OCI-M1 (cell line): ENCODE results near the gene FGFR2.
"Not testable (repeated sequence)": the region's sequence is repeated elsewhere in the genome, so short reads cannot be mapped to it uniquely, and the experiment has no call there.

ENCODE experiments used
- DNase-seq: peaks from one replicate; lab custom pipeline; 2025; lab: John Stamatoyannopoulos, UW

Gene FGFR2

GRCh38 chr10:121590772-121591171 is 7.5 kb downstream of the FGFR2 start:
- no peak for DNase-seq

GRCh38 chr10:121589553-121589952 is 8.7 kb downstream of the FGFR2 start:
- DNase-seq: no peak

DNA sequence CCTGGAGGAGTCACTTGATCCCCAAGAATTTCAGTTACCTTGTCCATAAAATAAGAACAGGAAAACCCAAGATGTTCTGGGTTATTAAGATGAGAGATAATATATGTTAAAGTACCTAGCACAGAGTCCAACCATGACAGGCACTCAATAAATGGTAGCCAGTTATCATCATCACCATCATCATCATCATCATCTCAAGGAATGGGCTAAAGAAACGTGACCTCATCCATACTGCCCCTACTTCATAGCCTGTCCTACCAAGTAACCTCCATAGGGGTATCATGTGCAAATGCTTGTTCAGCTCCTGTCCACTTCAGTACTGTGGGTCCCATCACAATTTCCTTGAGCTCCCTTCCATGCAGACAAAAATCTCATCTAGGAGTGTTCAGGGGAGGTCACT is 14.4 kb downstream of the FGFR2 start:
- DNase-seq: no peak

DNA sequence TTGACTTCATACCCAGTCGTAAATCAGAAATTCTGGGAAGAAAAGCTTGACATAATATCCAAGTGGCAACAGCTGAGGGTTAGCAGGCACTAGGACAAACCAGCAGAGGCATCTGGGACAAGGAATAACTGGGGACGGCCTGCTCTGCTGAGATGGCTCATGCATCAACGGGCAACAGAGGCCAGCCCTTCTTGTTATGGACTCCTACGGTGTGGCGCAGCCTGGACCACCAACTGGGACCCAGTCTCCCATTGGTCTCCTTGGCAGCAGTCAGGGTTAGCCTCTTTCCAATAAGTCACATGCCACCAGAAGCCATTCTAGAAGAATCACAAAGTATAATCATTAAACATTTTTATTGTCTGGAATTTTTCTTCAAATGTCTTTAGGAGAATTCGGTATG is 15.0 kb downstream of the FGFR2 start:
- no peak for DNase-seq

DNA sequence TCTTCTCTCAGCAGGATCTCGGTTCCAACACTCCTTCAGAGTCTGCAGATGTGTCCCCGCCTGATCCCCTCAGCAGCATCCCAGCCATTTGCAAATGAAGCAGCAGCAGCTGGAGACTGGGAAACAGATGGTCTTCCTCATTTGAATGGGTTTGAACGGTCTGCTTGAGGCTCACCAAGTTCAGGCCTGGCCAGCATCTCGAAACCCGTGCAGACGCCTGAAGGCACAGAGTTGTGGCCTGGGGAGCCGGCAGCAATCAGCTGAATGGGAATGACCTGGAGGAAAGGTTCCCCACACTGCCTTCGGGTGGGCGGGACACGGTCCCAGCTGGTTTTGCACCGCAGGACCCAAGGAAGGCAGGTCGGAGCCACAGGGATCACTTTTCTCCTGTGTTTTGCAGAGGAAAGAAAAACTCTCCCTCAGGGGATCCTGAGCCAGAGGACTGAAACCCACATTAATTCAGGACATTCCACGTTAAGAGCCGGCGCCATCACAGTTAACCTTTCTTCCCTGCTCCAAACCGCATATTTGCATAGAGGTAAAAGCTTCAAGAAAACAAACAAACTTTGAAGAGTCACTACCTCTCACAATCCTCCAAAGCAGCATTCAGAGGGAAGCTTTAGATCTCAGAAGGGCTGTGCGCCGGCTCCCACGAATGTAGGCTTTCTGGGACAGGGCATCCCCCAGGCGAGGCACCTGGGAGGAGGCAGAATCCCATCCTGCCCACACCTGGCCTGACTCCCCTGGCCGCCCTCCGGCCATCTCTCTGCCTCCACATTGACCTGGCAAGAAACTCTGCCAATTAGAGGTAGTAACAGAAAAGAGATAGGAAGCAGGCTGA is 17.7 kb downstream of the FGFR2 start:
- no peak for DNase-seq

DNA sequence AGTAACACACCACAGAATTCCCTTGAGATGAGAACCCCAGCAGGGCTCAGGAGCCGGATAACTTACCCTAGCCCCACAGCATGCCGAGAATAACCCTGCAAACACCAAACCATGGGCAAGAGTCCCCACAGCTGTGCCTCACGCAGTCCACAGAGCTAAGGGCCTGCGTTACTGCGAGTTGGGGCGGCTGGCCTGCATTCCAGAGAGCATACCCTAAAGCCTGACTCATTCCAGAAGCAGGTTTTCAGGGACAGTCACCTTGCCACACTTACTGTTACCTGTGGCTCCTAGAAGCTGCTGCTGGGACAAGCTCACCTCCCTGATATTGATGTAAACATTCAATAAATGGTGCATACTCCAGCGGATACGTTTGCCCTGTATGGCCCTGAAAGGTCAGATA is 18.6 kb downstream of the FGFR2 start:
- DNase-seq: no peak

- no peak for DNase-seq
Measured at GRCh38 chr10:121578965-121579364, 19.3 kb downstream of the FGFR2 start.

DNA sequence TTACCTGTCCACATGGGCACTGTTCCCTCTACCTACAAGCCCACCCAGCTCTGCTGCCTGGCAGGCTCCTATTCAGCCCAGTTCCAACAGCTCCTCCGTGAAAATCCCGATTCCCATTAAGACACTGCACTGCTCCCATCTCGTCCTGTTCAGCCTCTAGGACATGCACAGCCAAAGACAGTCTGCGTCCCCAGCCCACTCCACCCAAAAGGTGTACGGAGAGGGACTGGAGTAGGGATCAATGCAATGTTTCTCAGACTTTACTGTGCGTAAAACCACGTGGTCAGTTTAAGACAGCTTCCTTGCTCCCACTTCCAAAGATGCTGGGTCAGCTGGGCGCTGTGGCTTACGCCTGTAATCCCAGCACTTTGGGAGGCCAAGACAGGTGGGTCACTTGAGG is 19.9 kb downstream of the FGFR2 start:
- DNase-seq: no peak

DNA sequence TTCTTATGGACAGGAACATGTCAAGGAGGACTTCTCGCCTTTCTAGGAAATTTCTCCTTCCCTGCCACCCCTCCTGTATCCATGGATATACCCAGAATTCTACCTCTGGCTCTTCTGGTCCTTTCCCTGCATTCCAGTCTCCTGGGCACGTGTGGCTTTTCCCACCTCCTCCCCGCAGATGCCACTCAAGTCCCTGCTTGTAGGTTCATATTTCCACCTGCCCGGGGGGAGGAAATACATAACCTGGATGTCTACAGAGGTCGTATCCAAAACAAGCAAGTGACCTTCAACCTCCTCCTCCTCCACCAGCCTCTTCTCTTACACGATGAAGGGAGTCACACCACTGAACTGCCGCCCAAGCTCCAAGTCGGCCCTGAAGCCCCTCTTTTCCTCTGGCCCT is 20.7 kb downstream of the FGFR2 start:
- DNase-seq: no peak

- DNase-seq: no peak
Measured at GRCh38 chr10:121576139-121576538, 22.1 kb downstream of the FGFR2 start.

DNA sequence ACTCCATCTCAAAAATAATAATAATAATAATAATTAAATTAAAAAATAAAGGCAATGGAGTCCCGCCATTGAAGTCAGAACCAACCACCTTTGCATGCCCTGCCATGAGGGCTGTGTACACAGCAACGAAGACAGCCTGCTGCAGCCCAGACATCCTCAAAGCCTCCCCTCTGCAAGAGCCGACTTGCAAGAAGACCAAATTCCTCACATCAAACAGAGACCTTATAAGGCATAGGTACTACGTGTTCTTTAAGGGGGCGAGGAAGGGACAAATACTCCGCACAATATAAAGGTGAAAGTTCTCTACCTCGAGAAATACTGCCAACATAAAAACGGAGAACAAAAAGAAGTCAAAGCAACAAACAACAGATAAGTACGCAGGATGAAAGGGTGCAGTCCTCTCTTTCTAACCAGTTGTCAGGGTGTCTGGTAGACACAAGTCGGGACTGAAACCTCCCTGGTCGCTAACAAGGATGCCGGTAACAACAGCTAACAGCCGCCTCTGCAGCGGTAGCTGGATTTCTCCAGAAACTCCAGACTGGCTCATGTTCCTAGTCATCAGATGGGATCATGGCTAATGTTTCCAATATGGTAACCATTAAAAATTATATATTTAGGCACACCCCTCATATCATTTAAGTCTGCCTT is 23.6 kb downstream of the FGFR2 start:
- no peak for DNase-seq

- DNase-seq: no peak
Measured at GRCh38 chr10:121573538-121573941, 24.7 kb downstream of the FGFR2 start.

DNA sequence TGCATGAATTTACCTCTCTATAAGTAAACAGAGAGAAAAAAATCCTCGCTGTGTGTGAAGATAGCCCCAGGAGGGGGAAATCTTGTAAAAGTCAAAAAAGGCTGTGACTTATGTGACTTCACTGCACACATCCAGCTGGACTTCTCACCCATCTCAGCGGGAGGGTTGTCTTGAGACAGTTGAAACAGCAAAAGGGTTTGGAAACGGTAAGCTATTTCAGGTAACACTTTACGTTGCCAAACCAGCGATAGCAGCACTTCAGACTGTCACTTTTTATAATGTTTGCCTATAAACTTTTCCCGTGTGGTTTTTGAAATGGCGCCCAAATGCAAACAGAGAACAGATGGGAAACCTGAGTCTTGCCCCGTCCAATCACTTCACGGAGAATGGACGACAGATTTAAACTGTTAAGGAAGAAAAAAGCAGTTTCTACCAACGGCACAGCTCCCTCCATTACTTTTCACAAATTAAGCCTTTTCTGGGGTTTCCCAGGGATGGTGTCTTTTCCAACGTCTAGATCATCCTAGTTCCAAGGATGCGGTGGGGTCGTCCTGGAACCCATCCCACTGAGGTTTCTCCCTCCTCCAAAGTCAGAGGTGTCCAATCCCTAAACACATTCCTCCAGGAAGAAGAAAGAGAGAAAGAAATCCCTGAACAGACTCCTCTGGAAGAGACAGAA is 25.2 kb downstream of the FGFR2 start:
- DNase-seq: no peak

DNA sequence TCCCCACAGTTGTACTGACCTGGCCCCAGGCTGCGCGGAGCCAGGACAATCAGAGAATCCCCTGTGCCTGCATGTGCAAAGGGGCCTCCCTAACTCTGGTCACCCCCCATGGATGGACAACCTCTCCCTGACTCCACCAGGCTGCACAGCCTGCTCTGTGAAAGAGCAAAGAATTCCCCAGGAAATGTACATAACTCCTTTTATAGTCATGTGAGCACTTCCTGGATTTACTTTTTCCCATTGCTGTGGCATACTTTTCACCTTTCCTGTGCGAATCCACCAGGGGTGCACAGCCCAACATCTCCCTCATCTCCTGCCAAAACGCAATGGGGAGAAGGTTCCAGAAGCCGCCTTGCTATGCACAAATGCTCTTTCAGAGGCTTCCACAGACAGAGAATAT is 27.9 kb downstream of the FGFR2 start:
- DNase-seq: no peak

DNA sequence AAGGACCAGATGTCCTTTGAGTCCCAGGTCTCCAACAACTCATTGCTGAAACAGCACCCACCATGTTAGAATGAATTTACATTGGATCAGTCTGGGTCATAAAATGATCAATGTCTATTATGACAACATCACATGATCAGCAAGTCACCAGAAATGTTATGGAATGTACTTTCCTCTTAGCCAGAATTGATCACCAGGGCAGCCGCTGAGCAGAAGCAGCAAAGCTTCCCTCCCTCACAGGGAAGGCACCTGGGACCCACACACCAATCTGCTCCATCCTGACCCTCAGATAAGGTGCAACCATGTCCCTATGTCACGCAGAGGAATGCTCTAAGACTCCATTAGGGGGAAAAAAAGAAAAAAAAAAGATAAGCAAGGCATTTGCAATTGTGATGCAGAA is 30.0 kb downstream of the FGFR2 start:
- DNase-seq: no peak

- DNase-seq: no peak
Measured at GRCh38 chr10:121567569-121567968, 30.7 kb downstream of the FGFR2 start.

DNA sequence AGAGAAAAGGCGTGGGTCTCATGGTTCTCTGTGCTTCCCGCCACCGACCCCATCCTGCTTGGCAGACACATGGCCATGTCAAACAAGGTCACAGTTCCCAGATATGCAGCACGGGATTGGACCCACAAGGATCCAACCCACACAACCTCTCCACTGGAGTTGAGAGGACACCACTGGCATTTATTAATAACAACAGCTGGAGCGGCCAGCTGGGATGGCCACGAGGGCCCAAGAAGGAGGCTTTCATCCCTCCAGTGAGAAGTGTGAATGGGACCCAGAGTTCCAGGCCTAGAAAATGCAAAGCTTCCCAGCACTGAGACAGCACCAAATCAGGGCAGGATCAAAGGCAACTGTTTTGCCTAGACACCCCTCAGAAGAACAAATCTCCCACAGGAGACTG is 31.5 kb downstream of the FGFR2 start:
- no peak for DNase-seq

GRCh38 chr10:121559326-121560026 is 38.8 kb downstream of the FGFR2 start:
- no peak for DNase-seq

- no peak for DNase-seq
Measured at GRCh38 chr10:121558238-121558637, 40.0 kb downstream of the FGFR2 start.

GRCh38 chr10:121556918-121557573 is 41.2 kb downstream of the FGFR2 start:
- no peak for DNase-seq

DNA sequence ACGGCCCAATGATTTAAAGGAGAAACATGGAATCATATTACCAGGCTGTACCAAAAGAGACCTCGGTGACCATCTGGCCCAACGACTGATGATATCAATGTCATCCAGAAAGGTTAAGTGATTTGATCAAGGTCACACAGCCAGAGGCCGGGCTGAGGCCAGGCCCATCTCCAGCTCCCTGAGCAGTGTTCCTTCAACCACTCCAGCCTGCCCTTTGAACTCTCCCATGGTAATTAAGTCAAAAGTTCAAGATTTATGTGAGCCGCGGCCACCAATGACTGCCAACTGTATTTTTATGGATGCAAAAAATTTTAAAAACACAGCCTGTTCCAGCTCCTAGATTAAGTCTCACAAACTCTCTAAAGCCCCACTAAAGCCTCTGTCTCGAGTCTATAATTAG is 41.8 kb downstream of the FGFR2 start:
- DNase-seq: no peak

- not testable (repeated sequence) for DNase-seq
Measured at GRCh38 chr10:121554916-121555315, 43.3 kb downstream of the FGFR2 start.
